Endodermal cell (in vitro differentiated cells): ENCODE data around the gene SMOC2. TPM values are rescaled to one million over a fixed set of nuclear protein-coding genes. Genes with fewer than 3 reads are reported as not detected.

ENCODE experiments used
- DNase-seq: peaks from one replicate; pipeline ENCODE4 v3.0.0-alpha.2; 2017
- H3K27ac ChIP-seq: 2 replicates; pipeline ENCODE4 v1.5.1; 2013; ENCODE audit warnings: mild to moderate bottlenecking, low read depth, low read length, moderate library complexity
- H3K27me3 ChIP-seq: 2 replicates; pipeline ENCODE4 v1.6.1; 2013; ENCODE audit warnings: mild to moderate bottlenecking, low read length, moderate library complexity; ENCODE audit not compliant: insufficient read depth, control insufficient read depth, poor library complexity, severe bottlenecking
- H3K36me3 ChIP-seq: 2 replicates; pipeline ENCODE4 v1.7.0; 2013; ENCODE audit warnings: mild to moderate bottlenecking, low read length, moderate library complexity; ENCODE audit not compliant: control insufficient read depth, insufficient read depth
- H3K4me1 ChIP-seq: one replicate; pipeline ENCODE4 v1.7.0; 2013; ENCODE audit warnings: low read length; ENCODE audit not compliant: control insufficient read depth, insufficient read depth
- H3K4me3 ChIP-seq: 2 replicates; pipeline ENCODE4 v1.5.1; 2013; ENCODE audit warnings: mild to moderate bottlenecking, low read length, moderate library complexity
- H3K9ac ChIP-seq: 2 replicates; pipeline ENCODE4 v1.6.1; 2013; ENCODE audit warnings: mild to moderate bottlenecking, low read length, moderate library complexity; ENCODE audit not compliant: poor library complexity, severe bottlenecking; ENCODE audit errors: extremely low read depth
- H3K9me3 ChIP-seq: 2 replicates; pipeline ENCODE4 v1.6.1; 2013; ENCODE audit warnings: mild to moderate bottlenecking, low read length, moderate library complexity; ENCODE audit not compliant: control insufficient read depth
- H3K27ac Mint-ChIP-seq: 2 replicates; pipeline ENCODE4 v1.8.0; 2020; ENCODE audit warnings: mixed read lengths
- H3K27me3 Mint-ChIP-seq: 2 replicates; pipeline ENCODE4 v1.8.0; 2021; ENCODE audit warnings: mild to moderate bottlenecking, mixed read lengths; ENCODE audit not compliant: insufficient read depth
- H3K36me3 Mint-ChIP-seq: 2 replicates; pipeline ENCODE4 v1.8.0; 2020; ENCODE audit warnings: low read depth, mixed read lengths
- H3K4me1 Mint-ChIP-seq: 2 replicates; pipeline ENCODE4 v1.8.0; 2020; ENCODE audit warnings: mixed read lengths
- H3K4me3 Mint-ChIP-seq: 2 replicates; pipeline ENCODE4 v1.8.0; 2020; ENCODE audit warnings: mild to moderate bottlenecking, moderate library complexity, mixed read lengths
- H3K9me3 Mint-ChIP-seq: 2 replicates; pipeline ENCODE4 v1.8.0; 2020; ENCODE audit warnings: mild to moderate bottlenecking, mixed read lengths
- CTCF ChIP-seq: fragments of 200-600 bp; sonication (generic); conservative IDR thresholded peaks from 2 replicates; pipeline ENCODE4 v1.5.0; 2021; ENCODE audit warnings: antibody characterized with exemption, mild to moderate bottlenecking
- whole genome bisulfite sequencing, 2 experiments: methylation state at CpG; one replicate each; pipeline versions ENCODE4 v1.1.5 to v1.1.7; 2013; ENCODE audit warnings: missing lambda C conversion rate in 2 of 2, mixed read lengths in 1 of 2; ENCODE audit not compliant: insufficient coverage in 1 of 2, insufficient read length in 1 of 2; 5-methylcytosine and 5-hydroxymethylcytosine counted together
- total RNA-seq, 2 donors: library from RNA; stranded (reverse); fragmentation: NEBNext Ultra II Directional in 1 of 2; extraction: Animal tissue kit (Norgen Biotek cat#: 25700) in 1 of 2; gene quantifications; 2 replicates in 1 of 2; 3 replicates in 1 of 2; pipeline ENCODE4 v1.2.1, GENCODE V29; 2021

SMOC2 gene
- total RNA-seq, 2 donors from 2014 or later: 0.20 TPM; not detected in 1

GRCh38 chr6:168577496-168577895, 136.5 kb downstream of the SMOC2 start:
- WGBS, 2 experiments: 87 to 92% methylated on average over 9 of the region's 9 CpGs
- Mint-ChIP-seq H3K4me1 (no peaks in the 10 kb centered on the region), H3K27me3 (no peaks in the 10 kb centered on the region), H3K9me3 (no peaks in the 10 kb centered on the region), H3K4me3 (no peak overlapping the region), H3K27ac (no peak overlapping the region), H3K36me3 (no peaks in the 10 kb centered on the region)
- no peak for TF ChIP-seq CTCF
- Histone ChIP-seq H3K4me1 (no peaks in the 10 kb centered on the region), H3K4me3 (no peak overlapping the region), H3K9ac (no peak overlapping the region), H3K27ac (no peak overlapping the region), H3K9me3 (no peaks in the 10 kb centered on the region), H3K36me3 (no peaks in the 10 kb centered on the region), H3K27me3 (no peaks in the 10 kb centered on the region)
- DNase-seq: peak; percentile 26

GRCh38 chr6:168578036-168578435, 137.1 kb downstream of the SMOC2 start:
- TF ChIP-seq CTCF: no peak
- H3K4me3 ChIP-seq: no peak overlapping the region
- Mint-ChIP-seq H3K9me3 (no peaks in the 10 kb centered on the region), H3K27ac (no peak overlapping the region), H3K27me3 (no peaks in the 10 kb centered on the region), H3K4me1 (no peaks in the 10 kb centered on the region), H3K36me3 (no peaks in the 10 kb centered on the region), H3K4me3 (no peak overlapping the region)
- no peak overlapping the region for H3K9ac ChIP-seq
- 82 to 87% methylated on average over 8 of the region's 8 CpGs for WGBS, 2 experiments
- peak; percentile 13 for DNase-seq
- no peaks in the 10 kb centered on the region for H3K27me3 ChIP-seq
- H3K9me3 ChIP-seq: no peaks in the 10 kb centered on the region
- no peaks in the 10 kb centered on the region for H3K36me3 ChIP-seq
- H3K27ac ChIP-seq: no peak overlapping the region
- no peaks in the 10 kb centered on the region for H3K4me1 ChIP-seq

- DNase-seq: no peak
- 93 to 96% methylated on average over 11 to 12 of the region's 12 CpGs for WGBS, 2 experiments
- Histone ChIP-seq H3K9ac (no peak overlapping the region), H3K4me1 (no peaks in the 10 kb centered on the region), H3K9me3 (no peaks in the 10 kb centered on the region), H3K4me3 (no peak overlapping the region), H3K27me3 (no peaks in the 10 kb centered on the region), H3K27ac (no peak overlapping the region), H3K36me3 (no peaks in the 10 kb centered on the region)
- H3K4me1 Mint-ChIP-seq: no peaks in the 10 kb centered on the region
- no peak overlapping the region for H3K27ac Mint-ChIP-seq
- H3K4me3 Mint-ChIP-seq: no peak overlapping the region
- no peak for TF ChIP-seq CTCF
- no peaks in the 10 kb centered on the region for H3K9me3 Mint-ChIP-seq
- no peaks in the 10 kb centered on the region for H3K27me3 Mint-ChIP-seq
- no peaks in the 10 kb centered on the region for H3K36me3 Mint-ChIP-seq
These were observed 140.3 kb downstream of the SMOC2 start for GRCh38 chr6:168581236-168581635.
